ENCODE results near the gene SYNE2.
"Not testable (repeated sequence)": the region's sequence is repeated elsewhere in the genome, so short reads cannot be mapped to it uniquely, and the experiment has no call there.

Gene SYNE2

DNA sequence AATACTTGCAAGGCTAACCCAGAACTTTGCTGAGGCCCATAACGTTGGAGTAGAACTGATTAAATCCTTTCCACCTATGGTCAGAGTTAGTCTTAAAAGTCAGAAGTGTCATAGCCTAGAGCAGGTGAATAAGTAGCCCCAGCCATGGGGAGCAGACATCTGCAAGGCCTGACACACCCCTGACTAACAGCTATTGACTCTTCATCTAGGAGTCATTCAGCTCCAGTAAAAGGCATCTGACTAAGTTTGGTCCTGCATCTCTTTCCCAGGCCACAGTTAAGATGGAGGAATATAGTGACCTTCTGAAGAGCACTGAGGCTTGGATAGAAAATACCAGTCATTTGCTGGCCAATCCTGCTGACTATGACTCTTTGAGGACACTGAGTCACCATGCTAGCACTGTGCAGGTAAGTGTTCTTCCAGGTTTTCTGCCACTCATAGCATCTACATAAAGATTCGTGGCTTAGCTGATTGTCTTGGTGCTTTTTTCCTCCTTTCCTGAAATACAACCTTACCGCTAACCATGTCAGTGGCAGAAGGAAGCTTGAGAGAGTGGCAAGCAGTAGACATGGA lies 228.5 kb downstream of the SYNE2 start:
- DNase-seq = no peak

- no peak for DNase-seq
These were observed 230.0 kb downstream of the SYNE2 start for GRCh38 chr14:64082837-64083236.

DNA sequence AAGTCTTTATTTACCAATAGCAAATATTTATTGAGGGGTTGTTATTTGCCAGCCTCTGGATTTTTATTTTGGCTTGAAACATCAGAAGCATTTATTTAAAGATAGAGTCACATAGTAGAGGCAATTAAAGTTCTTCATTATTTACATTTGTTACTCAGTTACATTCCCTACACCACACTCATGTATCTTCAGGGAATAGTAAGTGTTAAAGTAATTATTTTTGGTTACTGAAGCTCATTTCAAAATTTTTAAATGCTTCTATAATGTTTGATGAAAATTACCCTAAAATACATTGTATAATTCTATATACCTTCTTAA lies 235.8 kb downstream of the SYNE2 start:
- no peak for DNase-seq

GRCh38 chr14:64089920-64090319 lies 237.1 kb downstream of the SYNE2 start:
- no peak for DNase-seq

DNA sequence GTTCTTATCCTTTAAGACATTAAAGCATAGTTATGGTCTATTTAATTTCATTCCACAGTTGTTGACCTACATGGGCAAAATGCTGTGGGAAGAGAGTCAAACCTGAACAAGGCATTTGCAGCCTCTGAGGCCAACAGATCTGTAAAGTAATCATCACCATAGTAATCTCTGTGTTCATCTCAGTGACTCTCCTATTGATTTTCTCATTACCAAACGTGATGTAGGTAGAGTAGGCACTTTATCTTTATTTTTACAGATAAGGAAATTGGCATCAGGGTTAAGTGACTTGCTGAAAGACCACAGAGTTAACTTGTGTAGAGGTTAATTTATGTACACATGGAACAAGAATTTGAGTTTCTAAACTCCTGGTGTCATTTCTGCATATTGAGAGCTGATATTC lies 238.4 kb downstream of the SYNE2 start:
- DNase-seq = no peak

DNA sequence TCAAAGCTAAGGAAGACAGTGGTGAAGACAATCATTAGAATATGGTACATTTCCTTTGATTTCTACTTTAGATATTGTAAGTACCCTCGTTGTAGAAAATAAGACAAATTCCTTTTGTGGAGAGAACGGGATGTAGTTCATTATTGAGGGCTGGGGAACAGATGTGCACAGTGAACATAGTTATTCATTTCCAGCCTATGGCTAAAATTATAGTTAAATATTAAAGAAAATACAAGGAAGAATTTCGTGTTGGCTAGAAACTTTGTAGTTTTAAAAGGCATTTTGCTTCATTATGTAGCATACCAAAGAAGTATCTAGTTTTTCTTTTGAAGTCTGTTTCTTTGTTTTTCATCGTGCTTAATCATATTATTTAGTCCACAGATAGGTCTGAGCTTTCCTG lies 239.5 kb downstream of the SYNE2 start:
- no peak for DNase-seq

DNA sequence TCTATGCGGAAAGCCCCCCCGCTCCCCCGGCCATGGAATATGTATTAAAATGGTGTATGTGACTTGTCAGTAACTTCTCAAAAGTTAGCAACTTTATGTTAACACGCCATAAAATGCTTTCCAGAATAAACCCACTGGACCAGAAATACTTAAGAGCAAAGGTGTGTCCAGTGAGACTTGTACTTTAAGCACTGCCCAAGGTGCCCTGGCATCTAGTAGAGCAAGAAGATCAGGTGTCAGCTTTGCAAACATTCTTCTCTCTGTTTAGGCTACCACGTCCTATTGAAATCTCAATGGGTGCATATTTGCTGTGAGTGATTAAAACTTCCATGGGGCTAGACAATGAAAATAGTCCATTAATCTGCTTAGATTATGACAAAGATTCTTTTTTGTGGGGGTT lies 240.1 kb downstream of the SYNE2 start:
- DNase-seq = no peak

- no peak for DNase-seq
These were observed 242.8 kb downstream of the SYNE2 start for GRCh38 chr14:64095620-64096019.

GRCh38 chr14:64098120-64098519 lies 245.3 kb downstream of the SYNE2 start:
- no peak for DNase-seq

GRCh38 chr14:64107438-64107837 lies 254.6 kb downstream of the SYNE2 start:
- no peak for DNase-seq

DNA sequence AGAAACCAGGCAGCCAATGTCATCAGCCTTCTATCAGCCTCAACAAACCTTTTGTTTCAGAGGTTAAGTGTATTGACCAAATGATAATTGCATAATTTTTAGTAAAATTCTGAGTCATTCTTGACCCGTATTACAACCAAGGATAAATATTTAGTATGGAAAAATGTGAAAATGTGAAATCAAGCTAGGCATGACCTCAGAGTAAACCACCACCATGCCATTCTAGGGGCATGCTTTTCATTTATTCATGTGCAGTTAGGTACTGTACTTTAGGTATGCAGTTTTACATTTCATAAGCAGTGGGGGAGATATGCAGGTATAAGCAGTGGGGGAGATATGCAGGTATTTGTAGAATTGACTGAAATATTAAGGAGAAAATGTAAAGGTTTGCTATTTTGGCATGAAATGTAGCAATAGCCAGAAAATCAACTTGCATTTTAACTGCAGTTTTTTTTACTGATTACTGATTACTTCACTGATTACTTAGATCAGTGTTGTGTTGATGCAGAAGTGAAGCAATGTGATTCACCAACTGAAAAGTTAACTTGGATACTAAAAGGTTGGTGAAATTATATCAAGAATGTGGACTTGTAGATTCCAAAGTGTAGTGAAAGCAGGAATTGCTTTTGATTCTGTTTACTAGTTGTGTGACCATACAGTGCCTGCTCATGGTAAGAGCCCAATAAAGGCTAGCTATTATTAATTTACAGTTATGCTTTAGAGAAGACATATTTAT lies 257.2 kb downstream of the SYNE2 start:
- DNase-seq = no peak

GRCh38 chr14:64110802-64111201 lies 258.0 kb downstream of the SYNE2 start:
- DNase-seq = no peak

- DNase-seq = no peak
These were observed 260.3 kb downstream of the SYNE2 start for GRCh38 chr14:64112867-64113678.

DNA sequence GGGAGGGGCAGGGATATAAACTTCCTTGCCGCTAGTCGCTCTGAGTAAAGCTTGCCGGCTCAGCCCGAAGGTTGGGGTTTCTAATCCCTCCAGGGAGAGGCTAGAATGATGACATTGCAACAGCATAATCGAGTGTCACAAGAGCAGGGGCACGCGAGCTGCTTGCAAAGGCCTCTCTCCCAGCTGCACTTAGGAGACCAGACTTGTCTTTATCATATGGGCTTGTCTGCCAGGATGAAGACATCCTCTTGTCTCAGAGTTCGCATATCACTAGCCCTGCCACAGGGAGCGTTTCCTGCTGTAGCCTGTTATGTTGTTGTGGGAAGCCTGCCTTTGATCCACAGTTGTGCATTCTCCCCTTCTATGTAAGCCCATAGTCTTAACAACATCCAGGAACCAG lies 261.4 kb downstream of the SYNE2 start:
- no peak for DNase-seq

DNA sequence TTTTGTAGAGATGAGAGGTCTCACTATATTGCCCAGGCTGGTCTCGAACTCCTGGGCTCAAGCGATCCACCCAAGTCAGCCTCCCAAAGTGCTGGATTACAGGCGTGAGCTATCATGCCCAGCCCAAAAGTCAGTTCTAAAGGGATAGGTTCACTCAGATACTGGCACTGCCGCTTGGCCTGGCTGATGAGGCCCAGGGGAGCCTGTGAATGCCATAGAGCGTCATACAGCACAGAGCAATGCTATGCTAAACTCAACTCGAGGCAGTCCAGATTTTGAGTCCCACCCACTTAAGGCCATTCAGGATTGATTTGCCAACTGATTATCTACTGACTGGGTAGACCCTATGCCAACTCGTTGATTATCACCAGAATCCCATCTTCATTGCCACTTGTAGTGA lies 262.0 kb downstream of the SYNE2 start:
- DNase-seq = no peak

DNA sequence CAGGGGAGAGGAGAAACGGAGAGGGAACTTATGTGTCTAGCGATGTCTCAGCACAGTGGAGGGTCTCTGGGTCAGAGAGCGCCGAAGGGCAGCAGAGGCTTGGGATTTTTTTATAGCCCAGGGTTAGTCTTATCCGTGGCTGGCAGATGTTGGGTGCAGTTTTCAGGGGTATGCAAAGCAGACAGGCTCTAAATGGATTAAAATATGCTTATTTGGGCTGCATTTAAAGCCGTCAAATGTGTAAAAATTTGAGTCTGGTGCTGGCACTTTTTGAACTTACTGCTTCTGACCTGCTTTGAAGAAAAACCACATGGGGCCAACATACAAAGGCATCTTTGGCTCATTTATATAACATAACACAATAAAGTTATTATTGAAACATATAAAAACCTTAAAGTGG lies 262.6 kb downstream of the SYNE2 start:
- no peak for DNase-seq

DNA sequence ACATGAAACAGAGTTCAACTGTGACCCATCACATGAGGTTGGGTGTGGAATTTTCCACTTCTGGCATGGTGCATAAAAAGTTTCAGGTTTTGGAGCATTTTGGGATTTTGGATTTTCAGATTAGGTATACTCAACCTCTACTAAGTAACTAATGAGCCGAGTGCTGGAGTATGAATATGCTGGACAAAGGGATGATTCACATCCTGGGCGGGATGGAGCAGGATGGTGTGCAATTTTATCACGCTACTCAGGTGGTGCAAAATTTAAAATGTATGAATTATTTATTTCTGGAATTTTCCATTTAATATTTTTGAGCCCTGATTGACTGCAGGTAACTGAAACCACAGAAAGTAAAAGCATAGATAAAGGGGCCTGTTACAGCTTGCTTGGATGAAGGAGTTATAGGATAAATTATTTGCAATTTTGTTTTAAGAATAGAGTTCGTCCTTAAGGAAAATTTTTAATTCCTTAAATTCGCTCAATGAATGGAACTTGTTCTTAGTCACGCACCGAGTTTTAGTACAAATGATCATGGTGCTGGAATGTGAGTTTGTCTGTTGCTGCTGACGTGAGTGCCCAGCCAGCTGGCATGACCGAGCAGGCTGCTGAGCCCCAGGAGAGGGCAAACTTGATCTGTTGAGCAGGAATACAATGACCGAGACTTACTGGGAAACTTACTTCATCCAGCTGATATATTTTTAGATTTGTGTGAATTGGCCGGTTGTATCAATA lies 265.0 kb downstream of the SYNE2 start:
- DNase-seq = no peak

DNA sequence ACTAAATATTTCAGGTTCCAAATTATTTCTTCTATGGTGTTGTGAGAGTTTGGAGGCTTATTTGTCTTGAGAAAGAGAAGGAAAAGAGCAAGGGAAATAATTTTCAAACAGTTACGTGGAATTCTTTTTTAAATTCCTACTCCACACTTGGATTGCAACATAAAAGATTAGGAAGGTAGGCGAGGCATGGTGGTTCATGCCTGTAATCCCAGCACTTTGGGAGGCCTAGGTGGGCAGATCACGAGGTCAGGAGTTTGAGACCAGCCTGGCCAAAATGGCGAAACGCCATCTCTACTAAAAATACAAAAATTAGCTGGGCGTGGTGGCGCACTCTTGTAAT lies 265.6 kb downstream of the SYNE2 start:
- not testable (repeated sequence) for DNase-seq

- DNase-seq = no peak
These were observed 266.1 kb downstream of the SYNE2 start for GRCh38 chr14:64118892-64119291.

- DNase-seq = no peak
These were observed 266.7 kb downstream of the SYNE2 start for GRCh38 chr14:64119500-64119899.

DNA sequence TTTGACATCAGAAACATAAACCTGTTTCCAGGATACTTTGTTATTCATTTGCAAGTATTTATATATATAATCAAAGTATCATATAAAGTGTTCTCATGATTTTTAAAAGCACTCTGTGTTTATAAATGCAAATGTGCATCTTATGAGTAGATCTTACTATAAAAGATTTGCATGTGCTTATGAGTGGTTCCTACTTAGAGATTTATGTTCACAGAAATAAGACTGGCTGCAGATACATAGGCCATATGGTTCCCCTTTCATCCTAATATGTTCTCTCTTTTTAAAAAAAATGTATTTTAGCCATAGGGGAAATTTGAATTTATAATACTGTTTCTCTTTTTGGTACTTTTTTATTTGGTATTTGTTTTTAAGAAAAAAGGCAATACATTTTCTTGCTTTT lies 267.2 kb downstream of the SYNE2 start:
- no peak for DNase-seq

DNA sequence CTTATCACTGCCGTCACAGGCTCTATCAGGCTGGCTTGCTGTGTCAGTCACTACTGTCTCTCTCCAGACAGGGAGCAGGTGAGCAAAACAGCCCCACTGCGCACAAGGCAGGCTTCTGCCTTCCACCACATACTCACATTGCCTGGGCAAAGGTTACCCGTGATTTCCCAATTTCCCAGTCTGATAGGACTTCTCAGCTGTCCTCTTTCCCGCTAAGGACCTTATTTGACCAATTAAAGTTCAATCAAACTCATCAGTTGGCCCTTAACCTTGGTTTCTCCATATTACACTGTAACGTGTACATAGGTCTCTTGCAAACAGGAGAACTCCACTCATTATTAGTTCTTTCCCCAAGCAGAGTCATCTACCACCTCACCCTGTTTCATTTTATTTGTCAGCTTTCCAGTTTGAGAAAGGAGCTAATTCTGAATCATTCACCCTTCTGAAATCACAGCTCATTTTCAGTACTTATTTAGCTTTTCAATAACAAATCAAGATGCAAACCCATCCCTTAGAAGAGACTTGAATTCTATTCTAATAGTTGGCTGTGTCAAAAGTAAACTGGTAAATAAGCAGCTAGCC lies 270.5 kb downstream of the SYNE2 start:
- DNase-seq = no peak

- DNase-seq = no peak
These were observed 272.5 kb downstream of the SYNE2 start for GRCh38 chr14:64125270-64125669.
